GM06990 (cell line): ENCODE results near the gene CHGA.

Experiments
- DNase-seq: peaks from one replicate; pipeline ENCODE4 v3.0.0-alpha.2; 2011; ENCODE audit not compliant: insufficient read length; ENCODE audit errors: extremely low read depth
- H3K27me3 ChIP-seq: replicated peaks from 2 replicates; pipeline ENCODE4 v1.6.0; 2011; ENCODE audit warnings: low read length; ENCODE audit not compliant: control insufficient read depth, insufficient read depth
- H3K36me3 ChIP-seq: 2 replicates; pipeline ENCODE4 v1.5.1; 2011; ENCODE audit warnings: low read length; ENCODE audit not compliant: control insufficient read depth, insufficient read depth
- H3K4me3 ChIP-seq: replicated peaks from 2 replicates; pipeline ENCODE4 v1.5.1; 2011; ENCODE audit warnings: low read depth, mild to moderate bottlenecking, control low read depth, low read length
- TF ChIP-seq, protein P1 (sequence below): IDR thresholded peaks from 2 replicates; pipeline ENCODE4 v1.5.1; 2011; ENCODE audit warnings: low read length, control low read depth, mild to moderate bottlenecking, inconsistent platforms; ENCODE audit not compliant: insufficient read depth, poor library complexity, severe bottlenecking

The CHGA gene

DNA sequence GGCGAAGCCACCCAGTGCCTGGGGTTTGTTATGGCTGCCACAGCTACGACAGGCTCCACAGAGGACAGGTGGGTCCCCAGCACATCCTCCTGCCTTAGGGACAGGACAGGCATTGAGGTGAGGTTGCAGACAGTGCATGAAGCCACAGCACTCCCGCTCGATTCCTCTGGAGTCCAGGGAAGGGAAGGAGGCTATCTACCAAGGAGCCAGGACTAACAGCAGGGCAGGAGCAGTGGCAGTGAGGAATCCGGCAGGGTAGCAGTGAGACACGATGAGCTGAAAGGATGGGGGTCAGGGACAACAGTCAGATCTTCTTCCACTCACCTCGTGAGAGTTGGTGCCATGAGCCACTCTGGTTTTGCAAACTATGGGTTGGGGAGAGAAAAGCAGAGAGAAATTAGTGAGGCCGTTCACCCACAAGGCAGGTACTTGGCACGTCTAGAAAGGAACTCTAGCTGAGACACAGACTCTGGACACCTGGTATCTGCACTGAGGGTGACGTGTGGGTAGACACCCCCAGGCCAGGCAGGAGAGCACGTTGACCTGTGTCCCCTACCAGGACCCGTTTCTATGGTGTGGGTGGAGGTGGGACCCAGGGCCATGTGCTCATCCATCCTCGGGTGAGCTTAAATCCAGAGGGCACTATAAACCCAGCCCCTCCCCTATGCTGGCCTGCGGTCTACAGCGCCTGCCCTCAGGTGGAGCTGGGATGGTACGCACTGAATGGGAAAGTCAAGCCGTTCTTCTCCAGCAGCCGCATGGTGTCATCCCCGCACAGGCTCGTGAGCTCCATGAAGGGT lies 39.3 kb downstream of the CHGA start:
- no peaks in the 10 kb centered on the region for H3K27me3 ChIP-seq
- no peak for DNase-seq
- H3K4me3 ChIP-seq, result no peak overlapping the region
- peaks cover 4% of the 10 kb centered on the region for H3K36me3 ChIP-seq
- TF ChIP-seq, protein P1, sequence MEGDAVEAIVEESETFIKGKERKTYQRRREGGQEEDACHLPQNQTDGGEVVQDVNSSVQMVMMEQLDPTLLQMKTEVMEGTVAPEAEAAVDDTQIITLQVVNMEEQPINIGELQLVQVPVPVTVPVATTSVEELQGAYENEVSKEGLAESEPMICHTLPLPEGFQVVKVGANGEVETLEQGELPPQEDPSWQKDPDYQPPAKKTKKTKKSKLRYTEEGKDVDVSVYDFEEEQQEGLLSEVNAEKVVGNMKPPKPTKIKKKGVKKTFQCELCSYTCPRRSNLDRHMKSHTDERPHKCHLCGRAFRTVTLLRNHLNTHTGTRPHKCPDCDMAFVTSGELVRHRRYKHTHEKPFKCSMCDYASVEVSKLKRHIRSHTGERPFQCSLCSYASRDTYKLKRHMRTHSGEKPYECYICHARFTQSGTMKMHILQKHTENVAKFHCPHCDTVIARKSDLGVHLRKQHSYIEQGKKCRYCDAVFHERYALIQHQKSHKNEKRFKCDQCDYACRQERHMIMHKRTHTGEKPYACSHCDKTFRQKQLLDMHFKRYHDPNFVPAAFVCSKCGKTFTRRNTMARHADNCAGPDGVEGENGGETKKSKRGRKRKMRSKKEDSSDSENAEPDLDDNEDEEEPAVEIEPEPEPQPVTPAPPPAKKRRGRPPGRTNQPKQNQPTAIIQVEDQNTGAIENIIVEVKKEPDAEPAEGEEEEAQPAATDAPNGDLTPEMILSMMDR, result no peak

DNA sequence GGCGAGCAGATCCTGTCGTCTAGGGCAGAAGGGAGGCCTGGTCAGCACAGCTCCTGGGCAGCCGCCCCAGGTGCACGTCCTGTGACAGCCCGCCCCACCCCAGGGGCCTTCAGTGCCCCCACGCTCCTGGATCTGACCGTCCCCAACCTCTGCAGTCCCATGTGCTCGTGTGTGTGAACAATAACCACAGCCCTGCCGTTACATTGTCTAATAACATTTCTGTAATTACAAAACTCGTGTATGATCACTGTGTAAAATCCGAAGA lies 39.8 kb downstream of the CHGA start:
- TF ChIP-seq, protein P1, result no peak
- Histone ChIP-seq H3K27me3 (no peaks in the 10 kb centered on the region), H3K36me3 (peaks cover 4% of the 10 kb centered on the region), H3K4me3 (no peak overlapping the region)
- DNase-seq, result no peak

DNA sequence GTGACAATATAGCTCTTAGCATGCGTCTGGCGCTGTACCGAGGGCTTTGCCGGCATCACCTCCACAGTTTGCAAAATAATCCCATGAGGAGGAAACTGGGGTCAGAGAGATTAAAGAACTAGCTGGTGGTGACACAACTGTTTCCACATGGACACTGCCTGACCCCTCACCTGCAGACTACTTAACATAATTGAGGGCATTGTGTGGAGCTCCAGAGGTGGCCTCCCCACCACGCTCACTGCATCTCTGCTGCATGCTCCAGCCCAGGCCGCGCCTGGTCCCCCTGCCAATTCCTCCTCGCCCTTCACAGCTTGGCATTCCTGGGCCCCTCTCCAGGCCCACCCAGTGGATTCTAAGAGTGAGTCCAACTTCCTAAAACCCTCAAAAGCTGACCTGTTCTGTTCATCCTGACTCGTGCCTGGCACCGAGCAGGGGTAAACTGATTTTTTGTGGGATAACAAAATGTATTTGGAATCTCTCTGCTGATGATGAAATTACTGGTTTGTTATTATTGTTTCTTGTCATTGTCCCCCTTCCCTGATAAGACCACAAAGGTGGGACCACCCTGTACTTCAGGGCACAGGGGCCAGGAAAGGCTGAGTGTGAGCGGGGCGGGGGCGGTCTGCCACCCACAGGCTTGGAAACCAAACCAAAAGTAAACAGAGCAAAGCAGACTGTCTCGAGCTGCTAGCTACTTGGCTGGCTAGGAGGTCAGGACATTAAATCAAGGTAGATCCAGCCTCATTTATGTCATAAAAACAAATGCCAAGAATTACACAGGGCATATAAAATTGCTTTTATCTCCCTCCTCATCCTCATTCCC lies 40.6 kb downstream of the CHGA start:
- Histone ChIP-seq H3K36me3 (no peaks in the 10 kb centered on the region; the same call in none of the 2 replicates), H3K4me3 (no peak overlapping the region), H3K27me3 (no peaks in the 10 kb centered on the region)
- TF ChIP-seq, protein P1, result no peak
- no peak for DNase-seq

DNA sequence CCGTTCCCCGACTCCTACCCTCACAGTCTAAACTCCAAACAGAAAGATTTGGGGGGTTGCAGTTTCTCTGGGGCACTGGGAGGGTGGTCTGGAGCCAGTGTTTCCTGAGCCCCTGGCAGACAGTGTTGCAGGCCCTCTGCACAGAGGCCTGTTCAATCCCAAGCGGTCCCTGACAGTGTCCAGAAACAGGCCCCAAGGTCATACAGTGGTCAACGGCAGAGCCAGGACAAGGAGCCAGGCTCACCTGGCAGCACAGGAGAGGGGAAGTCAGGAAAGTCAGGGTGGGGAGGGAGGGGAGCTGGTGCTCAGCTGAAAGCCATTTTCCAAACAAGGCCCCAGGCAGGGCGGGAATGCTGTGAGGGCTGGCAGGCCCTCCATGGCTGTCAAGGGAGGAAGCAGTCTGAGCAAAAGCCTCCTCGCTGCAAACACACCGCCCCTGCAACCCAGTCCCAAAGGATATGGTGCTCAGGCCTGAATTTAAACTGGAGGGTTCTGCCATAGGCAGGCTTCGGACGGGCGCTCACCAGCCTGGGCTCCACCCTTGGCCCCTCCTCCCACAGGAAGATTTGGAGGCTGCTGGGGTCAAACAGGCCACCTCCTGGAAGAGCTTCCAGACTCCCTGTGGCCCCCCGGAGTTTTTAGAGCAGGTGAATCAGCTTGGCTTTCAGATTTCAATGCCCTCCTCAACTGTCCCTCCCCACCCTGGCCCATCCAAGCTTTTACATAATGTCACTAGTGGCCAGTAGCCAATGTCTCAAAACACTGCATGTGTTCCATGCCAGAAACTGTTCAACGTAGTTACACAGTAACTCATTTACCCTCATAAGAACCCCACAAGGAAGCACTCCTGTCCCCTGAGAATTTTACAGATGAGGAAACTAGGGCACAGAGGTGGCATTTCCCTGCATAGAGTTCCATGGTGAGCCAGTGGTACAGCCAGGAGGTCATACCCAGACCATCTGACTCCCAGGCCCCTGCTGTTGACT lies 41.5 kb downstream of the CHGA start:
- Histone ChIP-seq H3K36me3 (no peaks in the 10 kb centered on the region; the same call in none of the 2 replicates), H3K27me3 (no peaks in the 10 kb centered on the region), H3K4me3 (no peak overlapping the region)
- TF ChIP-seq, protein P1, result no peak
- DNase-seq, result no peak

DNA sequence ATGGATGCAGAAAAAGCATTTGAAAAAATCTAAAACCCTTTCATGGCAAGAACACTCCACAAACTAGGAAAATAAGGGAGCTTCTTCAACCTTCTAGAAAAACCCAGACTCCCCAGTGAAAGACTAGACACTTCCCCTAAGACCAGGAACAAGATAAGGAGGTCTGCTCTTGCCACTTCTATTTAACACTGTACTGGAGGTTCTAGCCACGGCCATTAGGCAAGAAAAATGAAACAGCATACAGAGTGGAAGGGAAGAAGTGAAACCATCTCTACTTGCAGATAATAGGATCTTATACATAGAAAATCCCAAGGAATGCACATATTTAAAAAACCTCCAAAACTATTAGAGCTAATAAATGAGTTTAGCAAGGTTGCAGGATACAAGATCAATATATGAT lies 42.3 kb downstream of the CHGA start:
- Histone ChIP-seq H3K36me3 (no peaks in the 10 kb centered on the region; the same call in none of the 2 replicates), H3K4me3 (no peak overlapping the region), H3K27me3 (no peaks in the 10 kb centered on the region)
- TF ChIP-seq, protein P1, result no peak
- DNase-seq, result no peak
